GM06990 (cell line): ENCODE measurements around the gene KIF2C.

Source experiments
- DNase-seq: peaks from one replicate; pipeline ENCODE4 v3.0.0-alpha.2; 2011; ENCODE audit not compliant: insufficient read length; ENCODE audit errors: extremely low read depth
- H3K27me3 ChIP-seq: replicated peaks from 2 replicates; pipeline ENCODE4 v1.6.0; 2011; ENCODE audit warnings: low read length; ENCODE audit not compliant: control insufficient read depth, insufficient read depth
- H3K36me3 ChIP-seq: 2 replicates; pipeline ENCODE4 v1.5.1; 2011; ENCODE audit warnings: low read length; ENCODE audit not compliant: control insufficient read depth, insufficient read depth
- H3K4me3 ChIP-seq: replicated peaks from 2 replicates; pipeline ENCODE4 v1.5.1; 2011; ENCODE audit warnings: low read depth, mild to moderate bottlenecking, control low read depth, low read length
- TF ChIP-seq, protein P1 (sequence below): IDR thresholded peaks from 2 replicates; pipeline ENCODE4 v1.5.1; 2011; ENCODE audit warnings: low read length, control low read depth, mild to moderate bottlenecking, inconsistent platforms; ENCODE audit not compliant: insufficient read depth, poor library complexity, severe bottlenecking

Gene KIF2C

DNA sequence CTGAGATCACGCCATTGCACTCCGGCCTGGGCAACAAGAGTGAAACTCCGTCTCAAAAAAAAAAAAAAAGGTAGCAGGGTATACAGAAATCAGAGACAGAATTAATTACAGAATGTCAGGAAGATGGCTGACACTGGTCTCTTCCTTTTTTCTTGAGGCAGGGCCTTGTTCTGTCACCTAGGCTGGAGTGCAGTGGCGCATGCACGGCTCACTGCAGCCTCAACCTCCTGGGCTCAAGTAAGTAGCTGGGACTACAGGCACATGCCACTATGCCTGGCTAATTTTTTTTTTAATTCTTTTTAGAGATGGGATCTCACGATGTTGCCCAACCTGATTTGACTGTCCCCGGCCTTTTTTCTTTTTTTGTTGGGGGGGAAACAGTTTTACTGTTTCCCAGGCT is 25.1 kb upstream of the KIF2C start:
- no peaks in the 10 kb centered on the region for H3K27me3 ChIP-seq

DNA sequence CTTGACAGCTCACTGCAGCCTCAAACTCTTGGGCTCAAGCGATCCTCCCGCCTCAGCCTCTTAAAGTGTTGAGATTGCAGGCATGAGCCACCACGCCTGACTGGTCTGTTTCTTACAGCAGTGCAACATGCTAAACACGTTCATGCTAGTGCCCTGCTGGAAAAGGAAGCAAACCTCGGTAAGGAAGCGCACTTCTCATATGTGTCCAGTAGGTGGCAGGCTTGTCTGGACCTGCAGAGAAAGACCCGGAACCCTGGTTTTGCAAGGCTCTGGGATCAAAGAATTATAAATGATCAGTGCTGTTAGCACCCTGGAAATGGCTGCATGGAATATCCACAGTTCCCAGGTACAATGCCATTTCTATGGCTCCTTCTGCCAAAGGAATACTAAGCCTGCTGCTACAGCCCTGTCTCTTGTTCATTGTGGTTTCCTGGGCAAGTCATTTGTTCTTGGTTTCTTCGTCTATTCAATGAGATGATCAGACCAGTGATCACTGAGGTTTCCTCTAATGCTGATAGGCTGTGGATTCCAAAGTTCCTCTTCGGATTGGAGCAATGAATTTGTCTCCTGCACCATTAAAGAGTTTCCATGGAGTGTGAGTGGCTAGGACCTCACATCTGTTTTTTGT is 24.6 kb upstream of the KIF2C start:
- DNase-seq = peak; percentile 68
- TF ChIP-seq, protein P1, sequence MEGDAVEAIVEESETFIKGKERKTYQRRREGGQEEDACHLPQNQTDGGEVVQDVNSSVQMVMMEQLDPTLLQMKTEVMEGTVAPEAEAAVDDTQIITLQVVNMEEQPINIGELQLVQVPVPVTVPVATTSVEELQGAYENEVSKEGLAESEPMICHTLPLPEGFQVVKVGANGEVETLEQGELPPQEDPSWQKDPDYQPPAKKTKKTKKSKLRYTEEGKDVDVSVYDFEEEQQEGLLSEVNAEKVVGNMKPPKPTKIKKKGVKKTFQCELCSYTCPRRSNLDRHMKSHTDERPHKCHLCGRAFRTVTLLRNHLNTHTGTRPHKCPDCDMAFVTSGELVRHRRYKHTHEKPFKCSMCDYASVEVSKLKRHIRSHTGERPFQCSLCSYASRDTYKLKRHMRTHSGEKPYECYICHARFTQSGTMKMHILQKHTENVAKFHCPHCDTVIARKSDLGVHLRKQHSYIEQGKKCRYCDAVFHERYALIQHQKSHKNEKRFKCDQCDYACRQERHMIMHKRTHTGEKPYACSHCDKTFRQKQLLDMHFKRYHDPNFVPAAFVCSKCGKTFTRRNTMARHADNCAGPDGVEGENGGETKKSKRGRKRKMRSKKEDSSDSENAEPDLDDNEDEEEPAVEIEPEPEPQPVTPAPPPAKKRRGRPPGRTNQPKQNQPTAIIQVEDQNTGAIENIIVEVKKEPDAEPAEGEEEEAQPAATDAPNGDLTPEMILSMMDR = peak; percentile 94
- Histone ChIP-seq H3K4me3 (no peak overlapping the region), H3K27me3 (no peaks in the 10 kb centered on the region), H3K36me3 (no peaks in the 10 kb centered on the region)

More for the DNA sequence above, 25.1 kb upstream of the KIF2C start:
- no peak overlapping the region for H3K4me3 ChIP-seq
- DNase-seq = no peak
- TF ChIP-seq, protein P1 = no peak
- H3K36me3 ChIP-seq = no peaks in the 10 kb centered on the region

DNA sequence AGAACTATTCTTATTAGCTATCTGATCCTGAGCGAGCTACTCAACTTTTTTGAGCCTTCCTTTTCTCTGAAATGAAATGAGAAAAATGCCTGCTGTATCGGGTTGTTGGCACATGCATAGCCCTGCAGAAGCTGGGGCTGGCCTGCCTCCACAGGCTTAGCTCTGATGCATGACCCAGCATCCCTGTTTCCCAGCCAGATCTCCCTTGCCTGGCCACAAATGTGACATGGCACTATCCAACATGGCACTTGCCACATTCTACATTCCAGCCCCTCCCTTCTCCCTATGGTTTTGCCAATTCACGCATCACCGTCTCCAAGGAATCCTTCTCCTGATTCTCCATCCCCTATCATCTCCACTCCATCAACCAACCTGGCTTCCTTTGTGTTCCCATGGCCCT is 22.5 kb upstream of the KIF2C start:
- Histone ChIP-seq H3K27me3 (no peaks in the 10 kb centered on the region), H3K4me3 (no peak overlapping the region), H3K36me3 (no peaks in the 10 kb centered on the region)
- TF ChIP-seq, protein P1 = no peak
- no peak for DNase-seq

DNA sequence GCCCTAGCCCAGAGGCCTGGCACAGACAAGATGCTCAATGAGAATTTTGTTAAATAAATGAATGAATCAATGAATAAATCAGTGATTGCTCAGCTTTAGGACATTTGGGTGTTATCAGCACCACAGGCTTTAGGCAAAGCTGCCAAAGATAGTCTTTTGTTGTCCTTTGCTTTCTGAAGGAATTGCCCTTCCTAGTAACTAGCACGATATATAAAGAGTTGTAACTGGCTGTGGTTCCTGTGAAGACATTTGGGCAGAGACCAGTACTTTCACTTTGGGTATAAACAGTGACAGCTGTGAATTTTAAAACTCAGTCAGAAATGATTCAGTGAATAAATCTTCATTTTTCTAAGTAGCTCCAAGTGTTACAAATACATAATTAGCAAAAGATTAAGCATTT is 22.0 kb upstream of the KIF2C start:
- DNase-seq = no peak
- no peaks in the 10 kb centered on the region for H3K36me3 ChIP-seq
- TF ChIP-seq, protein P1 = no peak
- H3K27me3 ChIP-seq = no peaks in the 10 kb centered on the region
- no peak overlapping the region for H3K4me3 ChIP-seq

DNA sequence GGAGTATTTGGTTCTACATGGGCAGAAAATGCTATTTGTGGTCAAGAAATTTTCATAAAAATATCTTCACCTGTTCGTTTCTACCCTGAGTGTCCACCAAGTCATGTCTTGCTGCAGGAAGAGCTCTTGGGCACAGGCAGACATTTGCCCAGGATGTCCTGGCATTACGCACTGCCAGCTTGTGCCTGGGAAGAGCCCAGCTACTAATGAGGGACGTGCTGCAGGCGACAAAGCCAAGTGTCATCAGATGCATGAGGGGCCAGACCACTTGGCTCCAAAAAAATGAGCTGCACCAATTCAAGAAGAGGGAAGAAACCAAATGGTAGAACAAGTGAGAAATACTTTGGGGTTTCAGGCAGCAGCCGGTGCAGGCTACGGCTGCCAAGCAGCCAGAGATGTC is 21.5 kb upstream of the KIF2C start:
- Histone ChIP-seq H3K4me3 (no peak overlapping the region), H3K27me3 (no peaks in the 10 kb centered on the region), H3K36me3 (no peaks in the 10 kb centered on the region)
- no peak for DNase-seq
- TF ChIP-seq, protein P1 = no peak

DNA sequence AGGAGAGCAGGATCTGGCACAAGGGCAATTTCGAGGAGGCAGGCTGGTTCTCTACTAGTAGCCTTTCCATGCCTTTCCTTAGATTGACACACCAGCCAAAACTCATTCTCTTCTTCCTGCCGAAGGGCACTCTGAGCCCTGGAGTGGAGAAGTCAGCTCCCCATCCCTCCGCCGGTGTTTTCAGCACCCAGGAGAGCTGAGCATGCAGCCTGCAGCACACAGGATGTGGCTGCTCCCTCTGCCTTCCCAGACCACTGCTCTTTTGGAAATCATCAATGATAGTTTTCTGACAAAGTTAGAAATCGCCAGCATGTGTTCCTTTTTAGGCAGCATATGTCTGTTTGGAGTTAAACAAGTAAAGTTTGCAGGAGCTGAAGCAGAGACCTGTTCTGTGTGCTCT is 20.3 kb upstream of the KIF2C start:
- H3K27me3 ChIP-seq = no peaks in the 10 kb centered on the region
- DNase-seq = no peak
- H3K4me3 ChIP-seq = no peak overlapping the region

More for the DNA sequence above, 20.3 kb upstream of the KIF2C start:
- no peaks in the 10 kb centered on the region for H3K36me3 ChIP-seq
- TF ChIP-seq, protein P1 = no peak
